ENCODE measurements around the gene SCYL1.

The SCYL1 gene

GRCh38 chr11:65574811-65575567 is 50.1 kb downstream of the SCYL1 start:
- Histone ChIP-seq H3K27me3 (ENCODE audit: control insufficient read depth in 1 of 2, insufficient read depth in 2 of 2, low read length in 2 of 2) (no peaks in the 10 kb centered on the region), H3K36me3 (ENCODE audit: control insufficient read depth in 2 of 2, insufficient read depth in 2 of 2, low read length in 2 of 2) (peaks cover 15 to 18% of the 10 kb centered on the region in 2 donors), H3K9me3 (ENCODE audit: control insufficient read depth in 2 of 2, low read length in 2 of 2) (no peaks in the 10 kb centered on the region), H3K27ac (ENCODE audit: low read length) (peak overlapping the region; percentile 84), H3K4me3 (ENCODE audit: low read length in 2 of 2) (peak overlapping the region; percentile 64 to 96), H3K9ac (ENCODE audit: low read length in 2 of 2) (peak overlapping the region; percentile 60 to 62), H3K4me1 (ENCODE audit: control insufficient read depth, insufficient read depth, low read length) (peaks cover 79% of the 10 kb centered on the region)

GRCh38 chr11:65575568-65576231 is 50.8 kb downstream of the SCYL1 start, which contains the start of gene EHBP1L1:
Gene EHBP1L1 (plus strand): TSS chr11:65576053. CDS start chr11:65576303, 250 bp downstream.
- no peaks in the 10 kb centered on the region for H3K27me3 ChIP-seq (ENCODE audit: control insufficient read depth in 1 of 2, insufficient read depth in 2 of 2, low read length in 2 of 2)
- peak within 1 kb of the TSS; percentile 86 to 96 for H3K4me3 ChIP-seq (ENCODE audit: low read length in 2 of 2)
- peak within 1 kb of the TSS; percentile 95 to 97 for H3K9ac ChIP-seq (ENCODE audit: low read length in 2 of 2)
- peaks cover 22 to 25% of the 10 kb centered on the region in 2 donors for H3K36me3 ChIP-seq (ENCODE audit: control insufficient read depth in 2 of 2, insufficient read depth in 2 of 2, low read length in 2 of 2)
- H3K9me3 ChIP-seq (ENCODE audit: control insufficient read depth in 2 of 2, low read length in 2 of 2): no peaks in the 10 kb centered on the region
- peaks cover 77% of the 10 kb centered on the region for H3K4me1 ChIP-seq (ENCODE audit: control insufficient read depth, insufficient read depth, low read length)
- H3K27ac ChIP-seq (ENCODE audit: low read length): peak within 1 kb of the TSS; percentile 97

- H3K9me3 ChIP-seq (ENCODE audit: control insufficient read depth in 2 of 2, low read length in 2 of 2): no peaks in the 10 kb centered on the region
- no peaks in the 10 kb centered on the region for H3K27me3 ChIP-seq (ENCODE audit: control insufficient read depth in 1 of 2, insufficient read depth in 2 of 2, low read length in 2 of 2)
- H3K9ac ChIP-seq (ENCODE audit: low read length in 2 of 2): peak overlapping the region; percentile 95 to 97
- peaks cover 71% of the 10 kb centered on the region for H3K4me1 ChIP-seq (ENCODE audit: control insufficient read depth, insufficient read depth, low read length)
- H3K4me3 ChIP-seq (ENCODE audit: low read length in 2 of 2): peak overlapping the region; percentile 86 to 90
- H3K36me3 ChIP-seq (ENCODE audit: control insufficient read depth in 2 of 2, insufficient read depth in 2 of 2, low read length in 2 of 2): peaks cover 28 to 30% of the 10 kb centered on the region in 2 donors
- peak overlapping the region; percentile 97 for H3K27ac ChIP-seq (ENCODE audit: low read length)
Measured at GRCh38 chr11:65576232-65576866, 51.5 kb downstream of the SCYL1 start.

GRCh38 chr11:65576867-65577755 is 52.2 kb downstream of the SCYL1 start:
- H3K9me3 ChIP-seq (ENCODE audit: control insufficient read depth in 2 of 2, low read length in 2 of 2): no peaks in the 10 kb centered on the region
- peaks cover 64% of the 10 kb centered on the region for H3K4me1 ChIP-seq (ENCODE audit: control insufficient read depth, insufficient read depth, low read length)
- peak overlapping the region; percentile 86 to 90 for H3K4me3 ChIP-seq (ENCODE audit: low read length in 2 of 2)
- H3K27me3 ChIP-seq (ENCODE audit: control insufficient read depth in 1 of 2, insufficient read depth in 2 of 2, low read length in 2 of 2): no peaks in the 10 kb centered on the region
- H3K27ac ChIP-seq (ENCODE audit: low read length): peak overlapping the region; percentile 97
- peak overlapping the region; percentile 95 to 97 for H3K9ac ChIP-seq (ENCODE audit: low read length in 2 of 2)
- peaks cover 34 to 37% of the 10 kb centered on the region in 2 donors for H3K36me3 ChIP-seq (ENCODE audit: control insufficient read depth in 2 of 2, insufficient read depth in 2 of 2, low read length in 2 of 2)

GRCh38 chr11:65577756-65578109 is 52.9 kb downstream of the SCYL1 start:
- Histone ChIP-seq H3K9ac (ENCODE audit: low read length in 2 of 2) (peak overlapping the region; percentile 95 to 97), H3K9me3 (ENCODE audit: control insufficient read depth in 2 of 2, low read length in 2 of 2) (no peaks in the 10 kb centered on the region), H3K4me3 (ENCODE audit: low read length in 2 of 2) (peak overlapping the region; percentile 86 to 90), H3K27ac (ENCODE audit: low read length) (peak overlapping the region; percentile 97), H3K4me1 (ENCODE audit: control insufficient read depth, insufficient read depth, low read length) (peaks cover 64% of the 10 kb centered on the region), H3K27me3 (ENCODE audit: control insufficient read depth in 1 of 2, insufficient read depth in 2 of 2, low read length in 2 of 2) (no peaks in the 10 kb centered on the region), H3K36me3 (ENCODE audit: control insufficient read depth in 2 of 2, insufficient read depth in 2 of 2, low read length in 2 of 2) (peaks cover 39 to 44% of the 10 kb centered on the region in 2 donors)

GRCh38 chr11:65578134-65578533 is 53.3 kb downstream of the SCYL1 start:
- Histone ChIP-seq H3K4me1 (ENCODE audit: control insufficient read depth, insufficient read depth, low read length) (peaks cover 61% of the 10 kb centered on the region), H3K27ac (ENCODE audit: low read length) (peak overlapping the region; percentile 97), H3K36me3 (ENCODE audit: control insufficient read depth in 2 of 2, insufficient read depth in 2 of 2, low read length in 2 of 2) (peaks cover 40 to 46% of the 10 kb centered on the region in 2 donors), H3K27me3 (ENCODE audit: control insufficient read depth in 1 of 2, insufficient read depth in 2 of 2, low read length in 2 of 2) (no peaks in the 10 kb centered on the region), H3K4me3 (ENCODE audit: low read length in 2 of 2) (peak overlapping the region; percentile 86 to 90), H3K9me3 (ENCODE audit: control insufficient read depth in 2 of 2, low read length in 2 of 2) (no peaks in the 10 kb centered on the region), H3K9ac (ENCODE audit: low read length in 2 of 2) (peak overlapping the region; percentile 95 to 97)

- H3K9ac ChIP-seq (ENCODE audit: low read length in 2 of 2): peak overlapping the region; percentile 95 to 97
- peaks cover 56% of the 10 kb centered on the region for H3K4me1 ChIP-seq (ENCODE audit: control insufficient read depth, insufficient read depth, low read length)
- no peaks in the 10 kb centered on the region for H3K27me3 ChIP-seq (ENCODE audit: control insufficient read depth in 1 of 2, insufficient read depth in 2 of 2, low read length in 2 of 2)
- H3K36me3 ChIP-seq (ENCODE audit: control insufficient read depth in 2 of 2, insufficient read depth in 2 of 2, low read length in 2 of 2): peaks cover 39 to 46% of the 10 kb centered on the region in 2 donors
- H3K4me3 ChIP-seq (ENCODE audit: low read length in 2 of 2): peak overlapping the region in 1 of 2 donors; percentile 90
- H3K27ac ChIP-seq (ENCODE audit: low read length): peak overlapping the region; percentile 97
- no peaks in the 10 kb centered on the region for H3K9me3 ChIP-seq (ENCODE audit: control insufficient read depth in 2 of 2, low read length in 2 of 2)
Measured at GRCh38 chr11:65578667-65579066, 53.8 kb downstream of the SCYL1 start.

GRCh38 chr11:65579291-65579690 is 54.4 kb downstream of the SCYL1 start:
- Histone ChIP-seq H3K9ac (ENCODE audit: low read length in 2 of 2) (no peak overlapping the region), H3K27ac (ENCODE audit: low read length) (peak overlapping the region; percentile 97), H3K27me3 (ENCODE audit: control insufficient read depth in 1 of 2, insufficient read depth in 2 of 2, low read length in 2 of 2) (no peaks in the 10 kb centered on the region), H3K4me3 (ENCODE audit: low read length in 2 of 2) (no peak overlapping the region), H3K9me3 (ENCODE audit: control insufficient read depth in 2 of 2, low read length in 2 of 2) (no peaks in the 10 kb centered on the region), H3K4me1 (ENCODE audit: control insufficient read depth, insufficient read depth, low read length) (peaks cover 54% of the 10 kb centered on the region), H3K36me3 (ENCODE audit: control insufficient read depth in 2 of 2, insufficient read depth in 2 of 2, low read length in 2 of 2) (peaks cover 44 to 46% of the 10 kb centered on the region in 2 donors)

- Histone ChIP-seq H3K9ac (ENCODE audit: low read length in 2 of 2) (no peak overlapping the region), H3K27ac (ENCODE audit: low read length) (peak overlapping the region; percentile 58), H3K36me3 (ENCODE audit: control insufficient read depth in 2 of 2, insufficient read depth in 2 of 2, low read length in 2 of 2) (peaks cover 45 to 49% of the 10 kb centered on the region in 2 donors), H3K27me3 (ENCODE audit: control insufficient read depth in 1 of 2, insufficient read depth in 2 of 2, low read length in 2 of 2) (no peaks in the 10 kb centered on the region), H3K4me3 (ENCODE audit: low read length in 2 of 2) (no peak overlapping the region), H3K4me1 (ENCODE audit: control insufficient read depth, insufficient read depth, low read length) (peaks cover 55% of the 10 kb centered on the region), H3K9me3 (ENCODE audit: control insufficient read depth in 2 of 2, low read length in 2 of 2) (no peaks in the 10 kb centered on the region)
Measured at GRCh38 chr11:65580031-65580692, 55.3 kb downstream of the SCYL1 start.
